T47D (cell line): Measurements from ENCODE around the gene SLAMF1.

Experiments
- DNase-seq, 2 experiments: peaks; one replicate each; pipeline versions ENCODE4 v3.0.0 to v3.0.0-alpha.2; 2011 to 2012; ENCODE audit warnings: low read depth in 1 of 2, low spot score in 1 of 2
- JUND ChIP-seq: IDR thresholded peaks from 2 replicates; pipeline ENCODE4 v1.6.1; 2012; ENCODE audit warnings: low read depth
- in situ Hi-C: cut with HindIII; loops from 2 replicates; pipeline ENCODE4 v1.10.0; 2016; ENCODE audit warnings: low sequenced_read_pairs, low pct_unique_long_range_greater_than_20kb

The SLAMF1 gene

GRCh38 chr1:160672789-160673695, 26.2 kb upstream of the SLAMF1 start:
- DNase-seq = no peak

GRCh38 chr1:160671603-160672517, 25.0 kb upstream of the SLAMF1 start:
- in situ Hi-C loops = no loop called here
- no peak for DNase-seq
- no peak for TF ChIP-seq JUND

More at GRCh38 chr1:160672789-160673695, 26.2 kb upstream of the SLAMF1 start:
- no peak for TF ChIP-seq JUND
- in situ Hi-C loops = no loop called here

GRCh38 chr1:160670701-160671100, 23.9 kb upstream of the SLAMF1 start:
- in situ Hi-C loops = no loop called here
- no peak for TF ChIP-seq JUND
- DNase-seq = no peak

- in situ Hi-C loops = no loop called here
- DNase-seq = no peak
- TF ChIP-seq JUND = no peak
Measured at GRCh38 chr1:160669802-160670201, 23.0 kb upstream of the SLAMF1 start.

- in situ Hi-C loops = no loop called here
- DNase-seq = no peak
- TF ChIP-seq JUND = no peak
Measured at GRCh38 chr1:160669276-160669675, 22.4 kb upstream of the SLAMF1 start.

GRCh38 chr1:160667896-160668295, 21.1 kb upstream of the SLAMF1 start:
- DNase-seq = no peak
- in situ Hi-C loops = no loop called here
- no peak for TF ChIP-seq JUND

GRCh38 chr1:160666079-160666442, 19.2 kb upstream of the SLAMF1 start:
- in situ Hi-C loops = no loop called here
- TF ChIP-seq JUND = no peak
- no peak for DNase-seq

GRCh38 chr1:160665330-160666078, 18.7 kb upstream of the SLAMF1 start:
- in situ Hi-C loops = no loop called here
- TF ChIP-seq JUND = no peak
- DNase-seq = no peak

GRCh38 chr1:160664573-160665051, 17.8 kb upstream of the SLAMF1 start:
- in situ Hi-C loops = no loop called here
- no peak for TF ChIP-seq JUND
- DNase-seq = no peak

- DNase-seq = no peak
- no peak for TF ChIP-seq JUND
- in situ Hi-C loops = no loop called here
Measured at GRCh38 chr1:160662910-160663309, 16.1 kb upstream of the SLAMF1 start.

GRCh38 chr1:160659566-160659965, 12.7 kb upstream of the SLAMF1 start:
- TF ChIP-seq JUND = no peak
- DNase-seq = no peak
- in situ Hi-C loops = no loop called here

- no peak for DNase-seq
- TF ChIP-seq JUND = no peak
- in situ Hi-C loops = no loop called here
Measured at GRCh38 chr1:160658814-160659193, 12.0 kb upstream of the SLAMF1 start.
